ENCODE measurements around the gene MYO5C. TPM values are rescaled to one million over a fixed set of nuclear protein-coding genes. Genes with fewer than 3 reads are reported as not detected.

The MYO5C gene
- total RNA-seq, 1 donor from 2014 or later = 4.5 TPM

GRCh38 chr15:52261498-52262242 is 33.9 kb downstream of the MYO5C start:
- Histone ChIP-seq H3K9me3 (ENCODE audit: insufficient read depth, low read depth, low read length) (no peaks in the 10 kb centered on the region), H3K4me3 (ENCODE audit: insufficient read depth, low read depth, low read length) (no peak overlapping the region), H4K20me1 (ENCODE audit: insufficient read depth, low read length) (no peaks in the 10 kb centered on the region), H3K9ac (ENCODE audit: low read length) (peak overlapping the region; percentile 45), H3K79me2 (ENCODE audit: insufficient read depth, low read length) (no peaks in the 10 kb centered on the region), H3K27me3 (ENCODE audit: insufficient read depth, low read length) (no peaks in the 10 kb centered on the region), H3K36me3 (ENCODE audit: insufficient read depth, low read length) (no peaks in the 10 kb centered on the region), H2AFZ (ENCODE audit: low read depth, low read length) (peak overlapping the region; percentile 73), H3K4me1 (ENCODE audit: insufficient read depth, low read length) (peaks cover 17% of the 10 kb centered on the region), H3K4me2 (ENCODE audit: low read length) (peak overlapping the region; percentile 72), H3K27ac (ENCODE audit: low read depth, low read length) (peak overlapping the region; percentile 37)
- DNase-seq (ENCODE audit: low read depth) = peak; percentile 90
- Mint-ChIP-seq H3K36me3 (ENCODE audit: low read depth, unreplicated experiment) (peaks cover 2% of the 10 kb centered on the region), H3K27ac (ENCODE audit: unreplicated experiment) (peak overlapping the region; percentile 90), H3K9me3 (ENCODE audit: unreplicated experiment) (no peaks in the 10 kb centered on the region), H3K4me1 (ENCODE audit: low read depth, unreplicated experiment) (peaks cover 20% of the 10 kb centered on the region), H3K27me3 (ENCODE audit: low read depth, unreplicated experiment) (peaks cover 2% of the 10 kb centered on the region), H3K4me3 (ENCODE audit: unreplicated experiment) (no peak overlapping the region)
- TF ChIP-seq CTCF (IDR thresholded peaks at IDR 0.05; ENCODE audit: insufficient read depth, low read depth, low read length) = no peak
- FAIRE-seq = peak; percentile 96

- no peaks in the 10 kb centered on the region for H3K27me3 ChIP-seq (ENCODE audit: insufficient read depth, low read length)
- H3K36me3 ChIP-seq (ENCODE audit: insufficient read depth, low read length) = no peaks in the 10 kb centered on the region
- no peak overlapping the region for H3K4me3 ChIP-seq (ENCODE audit: insufficient read depth, low read depth, low read length)
- peaks cover 17% of the 10 kb centered on the region for H3K4me1 ChIP-seq (ENCODE audit: insufficient read depth, low read length)
- no peak overlapping the region for H3K4me2 ChIP-seq (ENCODE audit: low read length)
- TF ChIP-seq CTCF (IDR thresholded peaks at IDR 0.05; ENCODE audit: insufficient read depth, low read depth, low read length) (no peak), EZH2 (IDR thresholded peaks at IDR 0.05; ENCODE audit: insufficient read depth, low read length) (no peak)
- Mint-ChIP-seq H3K27ac (ENCODE audit: unreplicated experiment) (peak overlapping the region; percentile 75), H3K9me3 (ENCODE audit: unreplicated experiment) (no peaks in the 10 kb centered on the region), H3K4me1 (ENCODE audit: low read depth, unreplicated experiment) (peaks cover 27% of the 10 kb centered on the region), H3K27me3 (ENCODE audit: low read depth, unreplicated experiment) (peaks cover 2% of the 10 kb centered on the region), H3K36me3 (ENCODE audit: low read depth, unreplicated experiment) (peaks cover 2% of the 10 kb centered on the region), H3K4me3 (ENCODE audit: unreplicated experiment) (no peak overlapping the region)
- no peaks in the 10 kb centered on the region for H4K20me1 ChIP-seq (ENCODE audit: insufficient read depth, low read length)
- no peak overlapping the region for H2AFZ ChIP-seq (ENCODE audit: low read depth, low read length)
- peak overlapping the region; percentile 45 for H3K9ac ChIP-seq (ENCODE audit: low read length)
- no peaks in the 10 kb centered on the region for H3K9me3 ChIP-seq (ENCODE audit: insufficient read depth, low read depth, low read length)
- no peak overlapping the region for H3K27ac ChIP-seq (ENCODE audit: low read depth, low read length)
- no peak for FAIRE-seq
- H3K79me2 ChIP-seq (ENCODE audit: insufficient read depth, low read length) = no peaks in the 10 kb centered on the region
- no peak for DNase-seq (ENCODE audit: low read depth)
These were observed 34.6 kb downstream of the MYO5C start for GRCh38 chr15:52261026-52261425.

- no peak for FAIRE-seq
- Histone ChIP-seq H3K4me1 (ENCODE audit: insufficient read depth, low read length) (peaks cover 25% of the 10 kb centered on the region), H3K4me2 (ENCODE audit: low read length) (no peak overlapping the region), H3K9ac (ENCODE audit: low read length) (no peak overlapping the region), H3K27me3 (ENCODE audit: insufficient read depth, low read length) (no peaks in the 10 kb centered on the region), H3K79me2 (ENCODE audit: insufficient read depth, low read length) (no peaks in the 10 kb centered on the region), H3K27ac (ENCODE audit: low read depth, low read length) (no peak overlapping the region), H4K20me1 (ENCODE audit: insufficient read depth, low read length) (no peaks in the 10 kb centered on the region), H3K36me3 (ENCODE audit: insufficient read depth, low read length) (no peaks in the 10 kb centered on the region), H2AFZ (ENCODE audit: low read depth, low read length) (no peak overlapping the region), H3K4me3 (ENCODE audit: insufficient read depth, low read depth, low read length) (no peak overlapping the region), H3K9me3 (ENCODE audit: insufficient read depth, low read depth, low read length) (no peaks in the 10 kb centered on the region)
- H3K4me1 Mint-ChIP-seq (ENCODE audit: low read depth, unreplicated experiment) = peaks cover 34% of the 10 kb centered on the region
- peaks cover 2% of the 10 kb centered on the region for H3K27me3 Mint-ChIP-seq (ENCODE audit: low read depth, unreplicated experiment)
- H3K27ac Mint-ChIP-seq (ENCODE audit: unreplicated experiment) = no peak overlapping the region
- TF ChIP-seq CTCF (IDR thresholded peaks at IDR 0.05; ENCODE audit: insufficient read depth, low read depth, low read length) = no peak
- TF ChIP-seq EZH2 (IDR thresholded peaks at IDR 0.05; ENCODE audit: insufficient read depth, low read length) = no peak
- no peaks in the 10 kb centered on the region for H3K9me3 Mint-ChIP-seq (ENCODE audit: unreplicated experiment)
- DNase-seq (ENCODE audit: low read depth) = no peak
- no peak overlapping the region for H3K4me3 Mint-ChIP-seq (ENCODE audit: unreplicated experiment)
- H3K36me3 Mint-ChIP-seq (ENCODE audit: low read depth, unreplicated experiment) = peaks cover 2% of the 10 kb centered on the region
These were observed 36.1 kb downstream of the MYO5C start for GRCh38 chr15:52259503-52259902.

Measured in astrocyte (in vitro differentiated cells and primary cell).